Measurements from ENCODE around the gene OR6B2. TPM values are rescaled to one million over a fixed set of nuclear protein-coding genes. Genes with fewer than 3 reads are reported as not detected.

The OR6B2 gene
- total RNA-seq: not detected
- polyA plus RNA-seq: not detected

GRCh38 chr2:240030379-240031094, at the start of gene OR6B2:
Gene OR6B2 (minus strand): TSS chr2:240030429. CDS start chr2:240030429, 0 bp downstream.
- 62% methylated on average over 6 of the region's 6 CpGs for whole genome bisulfite sequencing
- no peaks in the 10 kb centered on the region for H3K4me1 ChIP-seq (ENCODE audit: control insufficient read depth in 4 of 4, insufficient read depth in 4 of 4, low read length in 3 of 4)
- no peak for TF ChIP-seq CTCF (IDR thresholded peaks at IDR 0.05; ENCODE audit: low read depth, low read length, missing input control)
- TF ChIP-seq FOXA2 (IDR thresholded peaks at IDR 0.05): no peak

GRCh38 chr2:240078631-240079030, 48.4 kb upstream of the OR6B2 start:
- DNase-seq (ENCODE audit: low spot score): no peak
- no peak overlapping the region for H3K4me3 ChIP-seq (ENCODE audit: low read depth in 1 of 3, low read length in 3 of 3)
- peaks cover 0 to 3% (median 0%) of the 10 kb centered on the region in 4 donors for H3K27me3 ChIP-seq (ENCODE audit: control insufficient read depth in 4 of 4, insufficient read depth in 4 of 4, low read length in 3 of 4)
- no peak overlapping the region for H3K9ac ChIP-seq (ENCODE audit: low read depth in 1 of 2, low read length in 2 of 2)
- H3K9me3 ChIP-seq (ENCODE audit: control insufficient read depth in 4 of 4, low read length in 3 of 4): peaks cover 0 to 8% (median under 1%) of the 10 kb centered on the region in 4 donors
- no peak overlapping the region for H3K27ac ChIP-seq (ENCODE audit: low read depth in 1 of 2, low read length in 2 of 2)
- 50% methylated on average over 2 of the region's 2 CpGs for WGBS
- no peaks in the 10 kb centered on the region for H3K36me3 ChIP-seq (ENCODE audit: control insufficient read depth in 4 of 4, insufficient read depth in 3 of 4, low read depth in 1 of 4, low read length in 3 of 4)
- TF ChIP-seq MAX (IDR thresholded peaks at IDR 0.05) (no peak), EGR1 (IDR thresholded peaks at IDR 0.05; ENCODE audit: low read depth in 2 of 2) (no peak)
- H3K4me1 ChIP-seq (ENCODE audit: control insufficient read depth in 4 of 4, insufficient read depth in 4 of 4, low read length in 3 of 4): no peaks in the 10 kb centered on the region

More at GRCh38 chr2:240030379-240031094, at the start of gene OR6B2:
- H3K9ac ChIP-seq (ENCODE audit: low read depth in 1 of 2, low read length in 2 of 2): no peak within 1 kb of the TSS
- peaks cover 0 to 7% (median 1%) of the 10 kb centered on the region in 4 donors for H3K27me3 ChIP-seq (ENCODE audit: control insufficient read depth in 4 of 4, insufficient read depth in 4 of 4, low read length in 3 of 4)
- H3K4me3 ChIP-seq (ENCODE audit: low read depth in 1 of 3, low read length in 3 of 3): no peak within 1 kb of the TSS
- no peak for DNase-seq (ENCODE audit: low spot score)
- no peaks in the 10 kb centered on the region for H3K36me3 ChIP-seq (ENCODE audit: control insufficient read depth in 4 of 4, insufficient read depth in 3 of 4, low read depth in 1 of 4, low read length in 3 of 4)
- H3K27ac ChIP-seq (ENCODE audit: low read depth in 1 of 2, low read length in 2 of 2): no peak within 1 kb of the TSS
- H3K9me3 ChIP-seq (ENCODE audit: control insufficient read depth in 4 of 4, low read length in 3 of 4): no peaks in the 10 kb centered on the region

DNA sequence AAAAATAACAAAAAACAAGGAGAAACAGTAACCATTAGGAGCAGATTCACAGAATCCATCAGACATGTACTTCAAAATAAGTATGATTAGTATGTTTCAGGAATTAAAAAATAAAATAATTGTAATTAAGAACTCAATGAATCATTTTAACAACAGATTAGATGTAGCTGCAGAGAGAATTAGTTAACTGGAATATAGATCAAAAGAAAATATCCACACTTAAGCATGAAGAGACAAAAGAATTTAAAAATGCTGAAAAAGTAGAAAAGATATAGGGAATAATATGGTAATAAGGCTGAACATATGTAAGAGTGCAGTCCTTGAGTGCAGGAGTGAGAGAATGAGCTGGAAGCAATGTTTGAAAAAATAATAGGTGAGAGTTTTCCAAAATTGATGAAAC, 47.2 kb upstream of the OR6B2 start:
- no peak for DNase-seq (ENCODE audit: low spot score)
- TF ChIP-seq HNF4G (IDR thresholded peaks at IDR 0.05) (no peak), JUND (IDR thresholded peaks at IDR 0.05) (no peak), CTCF (IDR thresholded peaks at IDR 0.05; ENCODE audit: low read depth, low read length, missing input control) (no peak), SP1 (IDR thresholded peaks at IDR 0.05) (no peak), EGR1 (IDR thresholded peaks at IDR 0.05; ENCODE audit: low read depth in 2 of 2) (no peak), NR2F2 (IDR thresholded peaks at IDR 0.05) (no peak), MAX (IDR thresholded peaks at IDR 0.05) (no peak), GABPA (IDR thresholded peaks at IDR 0.05 in 1 of 2, conservative IDR thresholded peaks at IDR 0.05 in 1 of 2) (no peak)
- TF ChIP-seq, protein P1, sequence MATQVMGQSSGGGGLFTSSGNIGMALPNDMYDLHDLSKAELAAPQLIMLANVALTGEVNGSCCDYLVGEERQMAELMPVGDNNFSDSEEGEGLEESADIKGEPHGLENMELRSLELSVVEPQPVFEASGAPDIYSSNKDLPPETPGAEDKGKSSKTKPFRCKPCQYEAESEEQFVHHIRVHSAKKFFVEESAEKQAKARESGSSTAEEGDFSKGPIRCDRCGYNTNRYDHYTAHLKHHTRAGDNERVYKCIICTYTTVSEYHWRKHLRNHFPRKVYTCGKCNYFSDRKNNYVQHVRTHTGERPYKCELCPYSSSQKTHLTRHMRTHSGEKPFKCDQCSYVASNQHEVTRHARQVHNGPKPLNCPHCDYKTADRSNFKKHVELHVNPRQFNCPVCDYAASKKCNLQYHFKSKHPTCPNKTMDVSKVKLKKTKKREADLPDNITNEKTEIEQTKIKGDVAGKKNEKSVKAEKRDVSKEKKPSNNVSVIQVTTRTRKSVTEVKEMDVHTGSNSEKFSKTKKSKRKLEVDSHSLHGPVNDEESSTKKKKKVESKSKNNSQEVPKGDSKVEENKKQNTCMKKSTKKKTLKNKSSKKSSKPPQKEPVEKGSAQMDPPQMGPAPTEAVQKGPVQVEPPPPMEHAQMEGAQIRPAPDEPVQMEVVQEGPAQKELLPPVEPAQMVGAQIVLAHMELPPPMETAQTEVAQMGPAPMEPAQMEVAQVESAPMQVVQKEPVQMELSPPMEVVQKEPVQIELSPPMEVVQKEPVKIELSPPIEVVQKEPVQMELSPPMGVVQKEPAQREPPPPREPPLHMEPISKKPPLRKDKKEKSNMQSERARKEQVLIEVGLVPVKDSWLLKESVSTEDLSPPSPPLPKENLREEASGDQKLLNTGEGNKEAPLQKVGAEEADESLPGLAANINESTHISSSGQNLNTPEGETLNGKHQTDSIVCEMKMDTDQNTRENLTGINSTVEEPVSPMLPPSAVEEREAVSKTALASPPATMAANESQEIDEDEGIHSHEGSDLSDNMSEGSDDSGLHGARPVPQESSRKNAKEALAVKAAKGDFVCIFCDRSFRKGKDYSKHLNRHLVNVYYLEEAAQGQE (IDR thresholded peaks at IDR 0.05): no peak
- TF ChIP-seq, protein P2, sequence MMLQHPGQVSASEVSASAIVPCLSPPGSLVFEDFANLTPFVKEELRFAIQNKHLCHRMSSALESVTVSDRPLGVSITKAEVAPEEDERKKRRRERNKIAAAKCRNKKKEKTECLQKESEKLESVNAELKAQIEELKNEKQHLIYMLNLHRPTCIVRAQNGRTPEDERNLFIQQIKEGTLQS (IDR thresholded peaks at IDR 0.05): no peak
- no peaks in the 10 kb centered on the region for H3K4me1 ChIP-seq (ENCODE audit: control insufficient read depth in 4 of 4, insufficient read depth in 4 of 4, low read length in 3 of 4)
- H3K27ac ChIP-seq (ENCODE audit: low read depth in 1 of 2, low read length in 2 of 2): no peak overlapping the region
- H3K9ac ChIP-seq (ENCODE audit: low read depth in 1 of 2, low read length in 2 of 2): no peak overlapping the region
- H3K36me3 ChIP-seq (ENCODE audit: control insufficient read depth in 4 of 4, insufficient read depth in 3 of 4, low read depth in 1 of 4, low read length in 3 of 4): no peaks in the 10 kb centered on the region
- peaks cover 0 to 8% (median under 1%) of the 10 kb centered on the region in 4 donors for H3K9me3 ChIP-seq (ENCODE audit: control insufficient read depth in 4 of 4, low read length in 3 of 4)
- no peak overlapping the region for H3K4me3 ChIP-seq (ENCODE audit: low read depth in 1 of 3, low read length in 3 of 3)
- H3K27me3 ChIP-seq (ENCODE audit: control insufficient read depth in 4 of 4, insufficient read depth in 4 of 4, low read length in 3 of 4): peaks cover 0 to 3% (median 0%) of the 10 kb centered on the region in 4 donors

Data from liver (tissue), 9 donors.